Stimulated activated CD4-positive, alpha-beta T cell treated with anti-CD3 and anti-CD28 coated beads, Interleukin-15, amount 100 ng/mL, for 1 hour (primary cell): ENCODE results near the gene ARHGEF28.

Experiments used
- DNase-seq, 2 donors: peaks; one replicate each; pipeline ENCODE4 v3.0.0-alpha.2; 2020; ENCODE audit warnings: low read depth in 1 of 2, low spot score in 1 of 2

The ARHGEF28 gene

DNA sequence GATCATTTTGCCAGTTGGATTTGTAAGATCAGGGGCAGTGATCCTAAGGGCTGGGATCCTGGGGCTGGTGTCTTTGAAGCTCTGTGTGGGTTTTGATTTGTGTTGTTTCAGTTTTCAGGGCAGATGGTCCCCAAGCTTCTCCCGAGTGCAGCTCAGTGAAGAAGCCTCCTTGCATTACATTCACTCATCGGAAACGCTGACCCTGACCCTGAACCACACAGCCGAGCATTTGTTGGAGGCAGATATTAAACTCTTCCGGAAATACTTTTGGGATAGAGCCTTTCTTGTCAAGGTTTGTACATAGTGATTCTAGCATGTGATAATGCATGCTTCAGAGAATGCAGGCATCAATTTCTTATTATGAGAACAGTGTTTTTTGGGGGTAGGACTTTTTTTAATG, 150.4 kb downstream of the ARHGEF28 start:
- DNase-seq, result no peak

DNA sequence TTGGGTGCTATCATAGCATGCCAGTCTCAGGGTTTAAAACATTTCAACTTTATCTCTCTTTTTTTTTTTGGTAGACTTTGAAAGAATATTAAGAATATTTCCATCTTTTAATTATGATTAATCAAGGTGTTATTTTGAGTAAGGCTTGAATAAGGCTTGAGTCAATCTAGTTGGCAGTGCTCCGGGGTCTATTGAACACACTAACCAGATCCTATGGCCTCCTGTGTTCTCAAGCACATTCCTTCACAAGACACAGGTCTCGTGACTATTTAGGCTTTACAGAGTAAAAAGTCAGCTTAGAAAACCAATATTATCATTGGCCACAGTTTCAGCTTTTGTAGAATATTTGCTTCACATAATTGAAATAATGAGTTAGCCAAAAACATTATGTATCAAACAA, 151.2 kb downstream of the ARHGEF28 start:
- no peak for DNase-seq

DNA sequence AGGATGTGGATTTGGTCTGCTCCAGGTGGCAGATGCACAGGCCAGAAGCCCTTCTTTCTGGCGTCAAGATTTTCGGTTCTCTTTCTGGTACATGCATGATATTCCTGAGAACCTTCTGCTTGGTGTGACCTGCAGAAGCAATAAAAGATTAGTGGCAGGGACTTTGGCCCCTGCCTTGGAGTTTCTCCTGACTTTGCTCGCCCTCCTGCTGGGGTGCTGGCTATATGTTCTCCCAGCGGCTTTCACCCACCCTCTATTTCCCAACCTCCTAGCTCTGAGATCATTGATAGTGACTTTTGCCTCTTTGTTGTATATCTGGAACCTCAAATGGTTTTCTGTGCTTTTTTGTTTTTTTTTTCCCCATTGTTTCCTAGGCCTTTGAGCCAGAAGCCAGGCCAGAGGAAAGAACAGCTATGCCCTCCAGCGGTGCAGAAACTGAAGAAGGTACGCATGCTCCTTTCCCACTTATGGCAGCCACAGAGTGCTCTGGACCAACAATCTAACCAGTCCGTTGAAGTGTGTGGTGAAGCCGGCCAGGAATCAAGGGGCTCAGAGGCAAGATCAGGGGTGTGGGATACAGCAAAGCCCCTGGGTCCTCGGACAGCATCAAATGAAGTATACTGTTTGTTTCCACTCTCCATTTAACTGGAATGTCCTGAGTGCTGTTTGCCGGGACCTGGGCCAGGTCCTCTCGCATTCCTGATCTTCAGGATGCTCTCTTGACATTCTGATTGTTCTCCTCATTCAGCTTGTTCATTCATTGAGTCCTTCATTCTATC, 154.5 kb downstream of the ARHGEF28 start:
- no peak for DNase-seq

DNA sequence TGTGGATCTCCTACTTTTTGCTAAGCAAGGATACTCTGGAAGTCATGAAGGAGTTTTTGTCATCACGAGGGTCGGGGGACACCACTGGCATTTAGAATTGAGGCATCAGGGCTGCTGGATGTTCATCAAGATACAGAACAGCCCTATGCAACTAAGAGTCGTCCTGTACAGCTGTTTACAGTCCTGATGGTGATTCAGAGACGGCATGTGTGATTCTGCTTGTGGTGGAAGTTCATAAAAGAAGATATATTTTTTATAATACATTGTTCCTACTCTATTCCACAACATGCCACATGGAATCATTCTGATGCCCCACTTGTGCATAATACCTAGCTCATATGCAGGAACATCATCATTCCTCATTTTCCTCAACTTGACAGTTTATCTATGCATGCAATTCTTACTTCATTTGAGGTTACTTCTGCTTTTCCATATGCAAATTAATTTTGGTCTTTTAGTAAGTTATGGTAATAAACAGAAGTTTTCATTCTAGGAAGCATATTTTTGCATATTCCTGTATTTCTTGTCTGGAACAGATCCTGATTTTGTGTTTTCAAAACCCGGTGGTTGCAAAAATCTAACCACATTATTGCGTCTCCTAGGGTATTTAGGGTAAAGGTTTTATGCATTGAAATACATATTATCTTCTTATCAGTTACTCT, 155.2 kb downstream of the ARHGEF28 start:
- DNase-seq, result no peak

DNA sequence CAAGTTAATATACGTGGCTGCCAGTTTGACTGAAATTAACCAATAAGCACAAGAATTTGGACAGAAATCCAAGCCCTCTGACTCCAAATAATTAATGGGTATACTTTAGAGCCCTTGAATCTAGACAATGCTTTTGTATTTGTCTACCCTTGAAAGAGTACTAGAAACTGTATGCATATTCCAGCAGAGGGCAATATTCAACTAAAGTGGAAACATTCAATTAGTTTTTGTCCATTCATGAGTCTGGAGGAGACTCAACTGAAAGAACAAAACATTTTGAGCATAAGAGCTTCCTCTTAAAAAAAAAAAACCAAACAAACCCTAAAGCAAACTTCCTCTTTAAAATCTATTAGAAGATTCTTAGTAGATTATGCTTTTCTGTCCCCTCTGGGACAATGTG, 157.8 kb downstream of the ARHGEF28 start:
- DNase-seq, result no peak

DNA sequence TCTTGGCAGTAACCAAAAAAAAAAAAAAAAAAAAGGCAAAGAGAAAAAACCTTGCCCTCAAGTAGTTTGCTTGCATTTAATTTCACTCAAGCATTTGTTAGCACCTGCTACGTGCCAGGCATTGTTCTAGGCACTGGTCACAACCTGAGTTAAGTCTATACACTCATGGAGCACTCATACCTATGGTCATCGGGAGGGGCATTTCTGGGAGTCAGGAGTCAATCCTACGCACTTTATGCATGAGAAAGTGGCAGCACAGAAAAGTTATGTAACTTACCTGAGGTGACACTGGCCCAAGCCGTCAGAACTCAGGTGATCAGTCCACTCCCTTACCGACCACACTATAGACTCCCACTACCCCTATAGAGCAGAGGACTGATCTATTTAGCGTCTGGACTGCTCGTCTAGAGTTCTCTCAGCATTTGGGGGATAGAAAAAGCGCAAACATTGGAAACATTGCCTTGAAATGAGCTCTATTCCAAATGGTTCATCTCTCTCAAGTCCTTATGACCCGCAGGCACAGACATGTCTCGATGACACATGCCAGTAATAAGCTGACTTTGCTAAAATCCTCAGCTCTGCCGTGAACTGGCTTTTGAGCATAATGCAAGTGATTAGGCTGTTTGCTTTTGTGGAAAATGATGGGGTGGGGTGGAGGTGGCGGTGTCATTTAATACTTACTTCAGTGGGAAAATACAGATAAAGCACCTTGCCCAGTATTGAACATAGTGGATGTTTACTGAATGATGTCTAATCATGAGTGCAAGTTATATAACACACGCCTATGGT, 160.2 kb downstream of the ARHGEF28 start:
- DNase-seq, result no peak

DNA sequence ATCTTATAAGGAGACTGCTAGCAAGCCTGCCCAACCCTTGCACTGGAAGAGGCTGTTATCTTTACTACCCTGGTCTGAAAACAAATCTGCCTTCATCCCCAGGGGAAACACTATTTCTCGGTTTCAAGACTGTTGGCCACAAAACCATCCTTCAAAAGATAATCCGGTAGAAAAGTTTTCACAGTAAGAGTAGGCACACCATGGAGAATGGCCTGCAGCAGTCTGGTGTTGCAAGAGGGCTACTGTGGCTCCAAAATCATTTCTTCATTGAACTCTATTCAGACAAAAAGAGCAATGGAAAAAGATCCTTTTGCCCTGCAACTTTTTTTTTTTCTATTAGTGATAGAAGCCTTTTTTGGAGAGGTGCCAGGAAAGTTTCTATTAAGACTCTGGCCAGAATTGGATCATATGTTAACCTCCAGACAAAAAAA, 163.9 kb downstream of the ARHGEF28 start:
- no peak for DNase-seq

DNA sequence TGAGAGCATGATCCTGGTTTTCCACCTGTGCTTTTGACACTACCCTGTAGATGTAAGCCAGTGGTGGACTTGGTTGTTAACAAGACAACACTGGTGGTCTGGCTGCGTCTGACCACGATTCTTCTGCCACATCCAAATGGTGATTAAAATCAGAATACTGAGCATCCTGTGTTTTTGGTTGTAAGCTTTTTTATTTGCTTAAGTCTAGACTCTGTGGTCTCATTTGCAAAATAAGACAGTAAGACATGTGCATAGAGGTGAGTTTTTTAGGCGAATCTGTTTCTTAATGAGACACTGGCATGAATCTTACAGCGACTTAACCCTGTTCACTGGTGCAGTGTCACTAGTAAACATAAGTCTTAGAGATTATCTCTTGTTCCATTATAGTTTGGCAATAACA, 165.4 kb downstream of the ARHGEF28 start:
- no peak for DNase-seq

DNA sequence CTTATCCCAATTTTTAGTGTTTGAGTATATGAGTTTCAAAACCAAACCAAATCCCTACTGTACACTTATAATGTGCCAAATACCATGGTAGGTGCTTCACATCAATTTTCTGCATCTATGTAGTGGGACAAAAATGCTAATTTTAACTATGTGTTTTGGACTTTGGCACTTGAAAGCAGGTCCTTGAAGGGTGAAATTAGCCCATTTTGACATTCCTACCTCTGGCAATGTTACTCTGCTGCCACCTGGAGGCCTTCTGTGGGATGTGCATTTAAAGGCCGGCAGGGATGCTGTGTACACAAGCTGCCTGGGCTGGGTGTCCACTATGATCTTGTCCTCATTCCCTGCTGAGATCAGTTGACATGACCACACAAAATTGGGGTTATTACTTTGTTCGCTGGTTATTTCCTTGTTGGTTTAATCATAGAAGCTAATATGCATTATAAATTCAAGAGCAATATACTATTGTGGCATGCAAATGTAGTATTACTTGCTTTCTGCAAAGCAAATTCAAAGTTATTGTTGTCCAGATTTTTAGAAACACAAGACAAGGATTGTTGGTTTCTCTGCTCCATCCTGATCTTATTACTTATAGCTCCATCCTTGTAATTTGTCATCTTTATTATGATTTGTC, 166.8 kb downstream of the ARHGEF28 start:
- DNase-seq, result peak; percentile 4 to 38

DNA sequence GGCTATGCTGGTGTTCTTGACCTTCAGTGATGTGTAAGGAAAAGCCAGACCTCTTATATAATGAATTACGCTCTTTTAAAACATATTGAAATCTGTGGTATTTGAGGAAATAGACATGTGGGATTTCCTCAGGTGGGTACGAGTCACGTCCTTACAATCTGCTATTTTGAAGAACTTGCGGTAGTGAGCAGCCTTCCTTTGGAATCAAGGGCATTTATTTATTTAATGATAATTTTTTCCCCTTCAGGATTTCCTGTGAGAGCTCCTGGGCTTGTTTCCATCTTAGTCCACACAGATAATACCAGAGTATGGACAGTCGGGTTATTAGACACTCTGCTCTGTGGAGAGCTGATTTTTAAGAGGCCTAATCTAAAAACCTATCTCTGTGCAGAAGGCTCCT, 167.9 kb downstream of the ARHGEF28 start:
- no peak for DNase-seq

DNA sequence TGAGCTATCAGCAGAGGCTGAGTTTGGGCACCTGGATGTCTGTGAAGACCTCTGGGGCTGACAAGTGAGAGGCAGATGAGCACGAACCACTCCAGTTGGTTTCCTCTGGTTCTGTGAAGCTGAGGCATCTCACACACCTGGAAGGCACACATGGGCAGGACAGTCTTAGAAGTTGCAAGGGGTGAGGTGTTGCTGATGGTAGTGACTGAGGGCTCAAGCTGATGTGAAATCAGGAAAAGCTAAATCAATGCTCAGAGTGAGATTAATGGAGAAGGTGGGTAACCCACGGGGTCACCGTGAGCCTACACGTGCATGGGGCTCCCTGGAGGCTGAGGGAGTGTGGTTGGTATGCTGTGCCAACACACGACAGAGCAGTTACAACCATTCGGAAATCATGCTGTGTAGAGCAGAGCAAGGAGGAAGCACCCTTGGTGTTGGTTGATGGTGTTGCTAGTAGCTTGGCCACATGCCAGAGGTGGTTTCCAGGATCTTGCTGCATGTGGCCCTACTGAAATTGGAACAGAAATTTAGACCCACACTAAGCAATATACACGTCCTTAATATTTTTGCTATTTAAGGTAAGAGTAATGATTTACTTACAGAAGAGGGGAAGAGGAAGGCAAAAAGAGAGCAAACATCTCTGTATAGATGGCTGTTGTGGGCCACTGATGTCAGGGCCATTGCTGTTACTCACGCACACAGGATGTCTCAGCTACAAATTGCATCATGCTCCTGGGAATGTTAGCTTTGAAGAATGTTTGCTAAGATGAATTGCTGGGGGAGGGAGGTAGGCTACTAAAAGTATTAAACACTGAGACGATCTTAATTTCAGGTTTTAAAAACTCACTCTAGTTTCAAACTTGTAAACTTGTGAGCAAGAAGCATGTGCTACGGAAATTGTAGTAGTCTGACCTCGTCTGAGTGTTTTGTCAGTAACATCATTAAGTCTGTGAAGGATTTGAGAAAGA, 170.5 kb downstream of the ARHGEF28 start:
- DNase-seq, result no peak

DNA sequence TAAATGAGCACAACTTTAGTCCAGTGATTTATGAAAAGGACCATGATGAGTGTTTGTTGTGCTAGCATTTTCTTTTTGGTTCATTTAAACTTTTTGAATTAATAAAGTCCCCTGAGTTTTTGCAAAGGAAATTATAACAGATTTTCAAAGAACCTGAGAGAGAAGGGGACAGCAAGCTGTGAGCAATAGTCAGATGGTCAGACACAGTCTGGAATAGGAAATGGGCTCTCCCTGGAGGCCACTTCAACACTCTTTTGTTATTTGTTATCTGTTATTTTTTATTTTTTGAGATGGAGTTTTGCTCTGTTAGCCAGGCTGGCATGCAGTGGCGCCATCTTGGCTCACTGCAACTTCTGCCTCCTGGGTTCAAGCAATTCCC, 171.1 kb downstream of the ARHGEF28 start:
- DNase-seq, result no peak

DNA sequence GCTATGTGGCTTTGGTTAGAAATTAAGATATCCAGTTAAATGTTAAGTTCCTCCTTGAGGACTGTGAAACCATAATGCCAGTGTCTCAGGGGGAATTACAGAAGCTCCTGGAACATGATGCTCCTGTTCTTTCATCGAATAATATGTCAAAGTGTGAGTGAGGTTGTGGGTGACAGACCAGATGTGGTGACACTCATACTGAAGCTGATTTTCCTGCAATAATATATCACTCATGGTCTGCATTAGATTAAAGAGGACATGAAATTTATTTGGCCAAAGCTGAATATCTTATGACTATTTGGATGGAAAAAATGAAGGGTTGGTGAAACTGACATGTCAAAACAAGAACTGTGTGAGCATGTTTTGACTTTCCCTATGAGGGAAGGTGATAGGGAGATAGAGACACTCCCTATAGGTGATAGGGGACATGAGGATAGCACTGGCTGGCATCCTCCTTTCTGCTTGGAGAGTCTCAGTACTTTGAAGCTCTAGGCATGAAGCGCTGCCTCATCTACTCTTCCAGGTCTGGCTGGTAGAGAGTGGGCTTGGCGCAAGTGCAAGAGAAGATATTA, 173.5 kb downstream of the ARHGEF28 start:
- DNase-seq, result no peak

DNA sequence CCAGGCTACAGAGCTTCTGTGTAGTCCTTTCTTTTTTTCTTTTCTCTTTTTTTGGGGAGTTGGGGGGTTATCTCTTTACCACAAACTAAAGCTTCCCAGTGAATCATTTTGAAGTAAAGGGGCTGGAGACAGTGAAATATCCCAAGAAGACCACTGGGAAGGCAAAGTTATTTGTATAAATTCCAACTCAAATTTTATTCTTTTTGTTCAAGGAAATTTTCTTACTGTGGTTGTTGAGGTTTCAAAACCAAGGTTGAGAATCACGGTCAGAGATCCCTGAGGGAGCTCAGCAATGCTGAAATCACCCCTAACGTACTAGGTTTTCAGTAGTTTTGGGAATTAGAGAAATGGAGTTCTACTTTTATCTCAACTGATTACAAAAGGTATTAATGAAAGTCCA, 175.7 kb downstream of the ARHGEF28 start:
- DNase-seq, result no peak

DNA sequence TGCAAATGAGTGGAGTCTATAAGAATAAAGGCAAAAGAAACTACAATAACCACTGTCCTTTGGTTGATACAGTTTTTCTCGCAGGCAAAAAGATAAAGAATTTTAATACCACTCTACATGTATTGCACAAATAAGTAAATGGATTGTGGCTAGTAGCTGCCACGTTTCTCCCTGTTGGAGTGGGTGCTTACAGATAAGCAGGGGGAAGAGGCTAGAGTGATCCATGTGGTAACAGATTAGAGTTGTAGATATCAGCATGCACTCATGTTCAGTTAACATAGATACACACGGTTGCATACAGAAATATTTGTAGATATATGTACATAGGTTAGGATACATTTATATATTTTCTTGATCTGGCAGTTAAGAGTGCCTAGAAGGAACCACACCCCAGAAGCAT, 179.5 kb downstream of the ARHGEF28 start:
- DNase-seq, result no peak

DNA sequence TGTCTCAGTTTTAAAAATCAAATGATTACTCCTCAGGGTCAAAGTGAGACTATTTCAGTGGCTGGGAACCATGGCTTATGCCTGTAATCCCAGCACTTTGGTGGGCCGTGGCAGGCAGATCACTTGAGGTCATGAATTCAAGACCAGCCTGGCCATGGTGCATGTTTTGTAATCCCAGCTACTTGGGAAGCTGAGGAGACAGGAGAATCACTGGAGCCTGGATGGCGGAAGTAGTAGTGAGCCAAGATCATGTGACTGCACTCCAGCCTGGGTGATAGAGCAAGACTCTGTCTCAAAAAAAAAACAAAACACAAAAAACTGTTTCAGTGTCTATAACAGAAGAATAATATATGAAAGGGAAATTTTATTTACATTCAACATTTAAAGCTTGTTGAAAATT, 182.9 kb downstream of the ARHGEF28 start:
- no peak for DNase-seq

DNA sequence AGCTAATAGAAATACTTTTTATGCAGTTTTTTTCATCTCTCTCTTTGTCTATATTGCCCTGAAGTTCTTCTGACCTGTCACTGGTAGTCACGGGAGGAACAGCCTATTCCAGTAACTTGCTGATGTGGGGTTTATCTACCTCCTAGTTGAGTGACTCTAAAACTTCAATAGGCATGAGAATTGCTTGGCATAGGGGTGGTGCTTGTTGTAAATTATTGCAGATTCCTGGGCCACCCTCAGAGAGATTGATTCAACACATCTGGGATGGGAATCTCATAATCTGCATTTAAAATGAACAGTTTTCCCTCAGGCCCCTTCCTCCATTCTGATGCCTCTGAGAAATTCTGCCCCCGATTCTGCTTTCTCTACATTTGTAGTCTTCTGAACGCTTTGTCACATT, 184.4 kb downstream of the ARHGEF28 start:
- no peak for DNase-seq

DNA sequence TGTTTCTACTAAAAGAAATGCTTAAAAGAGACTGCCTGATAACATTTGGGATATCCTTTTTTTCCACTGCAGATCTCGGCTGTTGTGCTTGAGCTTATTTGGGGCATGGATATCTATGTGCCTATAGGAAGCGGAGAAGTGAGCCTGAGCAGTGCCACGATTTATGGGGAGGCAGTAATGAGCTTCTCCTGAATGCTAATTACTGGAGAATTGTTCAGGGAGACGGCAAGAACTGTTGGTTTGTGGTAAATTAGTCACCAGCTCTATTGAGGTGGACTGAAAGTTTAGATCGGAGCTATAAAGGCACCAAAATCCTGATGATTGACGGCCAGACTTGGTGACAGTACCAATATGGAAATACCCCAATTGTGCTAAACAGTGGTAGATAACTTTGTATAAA, 186.5 kb downstream of the ARHGEF28 start:
- DNase-seq, result no peak

DNA sequence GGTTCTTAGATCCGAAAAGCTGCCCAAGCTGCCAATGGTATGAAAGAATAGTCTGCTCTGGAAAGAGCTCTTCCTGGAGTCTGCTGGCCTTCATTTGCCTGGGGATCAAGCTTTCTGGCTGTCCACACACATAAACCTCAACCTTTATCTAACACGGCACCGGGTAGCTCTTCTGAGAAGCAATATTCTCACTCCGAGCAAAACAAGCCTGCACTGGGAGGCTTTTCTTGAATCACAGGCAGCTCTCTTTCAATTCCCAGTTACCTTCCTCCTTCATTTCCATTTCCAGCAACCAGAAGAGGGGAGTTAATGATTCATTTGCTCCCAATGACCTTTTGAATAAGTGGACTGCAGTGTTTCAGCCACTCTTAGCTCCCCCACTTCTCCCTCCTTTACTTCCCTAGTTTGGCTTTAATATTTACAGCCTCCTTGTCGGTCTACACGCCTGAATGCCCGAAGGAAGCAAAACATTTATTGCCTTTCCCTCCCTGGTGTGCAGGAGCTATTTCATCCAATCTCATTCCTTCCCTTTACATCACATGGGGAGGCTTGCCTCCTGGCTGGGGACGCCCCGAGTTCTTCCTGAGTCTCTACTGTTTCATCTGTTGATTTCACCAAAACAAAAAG, 187.1 kb downstream of the ARHGEF28 start:
- no peak for DNase-seq
